IPS-NIHi11 (cell line): Measurements from ENCODE around the gene RNF167.

Experiments used
- DNase-seq: peaks from one replicate; pipeline ENCODE4 v3.0.0; 2012; ENCODE audit warnings: mixed read lengths, low spot score

The RNF167 gene

DNA sequence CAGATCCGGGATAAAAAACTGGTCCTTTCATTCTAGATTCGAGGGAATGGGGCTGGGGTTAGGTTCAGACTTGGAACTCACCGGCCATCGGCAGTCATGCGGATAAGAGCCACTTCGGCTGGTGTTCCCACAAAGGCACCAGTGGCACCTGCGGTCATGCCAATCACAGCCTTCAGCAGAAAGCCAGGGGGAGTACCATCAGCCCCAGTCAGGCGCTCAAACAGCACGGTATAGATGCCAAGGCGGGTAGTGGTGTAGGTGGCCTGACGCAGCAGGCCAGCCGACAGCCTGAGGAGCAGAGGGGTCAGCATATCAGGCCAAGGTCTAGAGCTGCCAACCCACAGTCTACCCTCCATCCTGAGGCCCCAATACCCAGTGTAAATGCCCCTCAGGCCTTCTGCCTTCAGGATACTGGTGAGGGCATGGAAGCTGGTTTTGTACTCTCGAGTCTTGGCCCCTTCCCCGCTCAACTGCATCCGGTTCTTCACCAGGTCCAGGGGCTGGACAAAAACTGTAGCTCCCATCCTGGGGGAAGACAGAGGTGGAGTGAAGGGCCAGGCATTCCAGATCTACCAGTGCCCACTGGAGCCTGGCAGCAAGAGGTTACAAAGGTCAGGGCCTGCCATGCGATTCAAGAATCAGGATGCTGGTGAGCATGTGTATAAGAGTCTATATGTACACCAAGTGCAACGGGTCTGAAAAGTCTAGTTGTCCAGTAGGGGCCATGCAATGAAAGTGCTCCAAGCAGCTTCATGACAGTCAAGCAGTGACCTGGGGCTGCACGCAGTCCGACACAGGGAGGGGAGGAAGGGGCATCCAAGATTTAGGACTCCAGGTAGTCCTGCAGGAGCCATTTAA is 1.2 kb upstream of the RNF167 start:
- no peak for DNase-seq

DNA sequence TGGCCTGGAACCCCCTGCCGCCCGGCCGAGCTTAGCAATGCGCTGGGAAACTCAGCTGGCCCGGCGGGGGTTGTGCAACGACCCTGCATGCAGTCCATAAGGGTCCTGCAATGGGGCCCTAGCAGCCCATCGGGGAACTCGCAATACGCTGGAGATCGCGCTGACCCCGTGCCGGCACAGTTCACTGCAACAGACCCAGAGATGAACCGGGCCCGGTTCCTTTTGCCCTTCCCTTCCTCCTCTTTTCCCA is 597 bp upstream of the RNF167 start:
- no peak for DNase-seq

DNA sequence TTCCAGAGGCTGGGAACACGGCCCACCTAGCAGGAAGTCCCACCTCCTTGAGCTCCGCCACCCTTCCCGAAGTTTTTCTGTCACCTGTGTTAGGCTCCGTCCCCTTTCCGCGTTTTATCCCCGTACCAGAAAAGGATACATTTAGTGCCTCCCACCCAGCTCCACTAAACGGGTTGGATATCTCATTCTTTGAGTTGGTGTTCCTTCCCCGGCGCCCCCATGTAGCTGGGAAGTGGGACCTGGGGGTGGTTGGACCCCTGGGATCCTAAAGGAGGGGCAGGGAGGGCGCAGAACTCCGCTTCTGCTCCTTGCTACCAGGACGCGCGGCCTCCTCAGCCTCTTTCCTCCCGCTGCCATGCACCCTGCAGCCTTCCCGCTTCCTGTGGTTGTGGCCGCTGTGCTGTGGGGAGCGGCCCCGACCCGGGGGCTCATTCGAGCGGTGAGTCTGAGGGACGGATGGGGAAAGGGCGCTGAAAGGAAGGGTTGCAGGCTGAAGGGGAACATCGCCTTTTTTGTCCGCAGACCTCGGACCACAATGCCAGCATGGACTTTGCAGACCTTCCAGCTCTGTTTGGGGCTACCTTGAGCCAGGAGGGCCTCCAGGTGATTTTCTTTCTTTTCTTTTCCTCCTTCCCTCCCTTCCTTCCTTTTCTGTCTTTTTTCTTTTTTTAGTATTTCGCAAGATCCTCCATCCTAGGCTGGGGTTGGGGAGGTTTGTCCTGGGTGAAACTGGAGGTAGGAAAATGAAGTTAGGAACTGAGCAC is 669 bp downstream of the RNF167 start:
- DNase-seq = peak; percentile 78

DNA sequence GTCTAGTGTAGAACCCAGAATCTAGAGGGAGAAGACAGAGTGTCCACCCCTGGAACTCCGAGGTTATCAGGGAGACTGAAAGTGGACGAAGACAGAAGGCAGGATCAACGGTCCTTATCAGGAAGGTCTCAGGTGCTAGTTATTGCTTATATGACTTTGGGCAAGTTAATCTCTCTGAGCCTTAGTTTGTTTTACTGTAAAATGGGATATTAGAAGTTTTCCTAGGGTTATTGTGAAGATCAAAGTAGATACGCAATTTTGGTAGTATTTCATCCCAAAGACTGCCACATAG is 1.2 kb downstream of the RNF167 start:
- DNase-seq = no peak

DNA sequence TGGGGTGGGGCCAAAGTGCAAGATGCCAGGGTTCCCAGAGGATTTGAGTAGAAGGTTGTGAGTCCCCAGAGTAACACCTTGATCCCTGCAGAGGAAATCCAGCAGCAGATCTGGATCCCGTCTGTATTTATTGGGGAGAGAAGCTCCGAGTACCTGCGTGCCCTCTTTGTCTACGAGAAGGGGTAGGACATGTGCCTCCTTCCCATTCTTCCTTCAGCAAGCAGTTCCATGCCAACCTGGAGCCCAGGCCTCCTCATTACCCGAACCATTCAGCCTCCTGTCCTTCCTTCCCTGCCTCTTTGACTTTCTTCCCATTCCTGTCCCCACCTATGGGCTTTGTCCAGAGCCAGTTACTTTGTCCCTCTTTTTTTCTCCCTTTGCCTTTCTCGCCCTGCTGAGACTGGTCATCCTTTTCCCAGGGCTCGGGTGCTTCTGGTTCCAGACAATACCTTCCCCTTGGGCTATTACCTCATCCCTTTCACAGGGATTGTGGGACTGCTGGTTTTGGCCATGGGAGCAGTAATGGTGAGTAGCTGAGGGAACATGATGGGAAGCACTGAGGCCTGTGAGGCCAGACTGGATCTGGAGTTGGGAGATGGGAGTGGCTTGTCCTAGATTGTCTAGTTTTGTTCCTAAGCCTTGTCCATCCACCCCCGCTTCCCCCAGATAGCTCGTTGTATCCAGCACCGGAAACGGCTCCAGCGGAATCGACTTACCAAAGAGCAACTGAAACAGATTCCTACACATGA is 2.9 kb downstream of the RNF167 start:
- DNase-seq = no peak

DNA sequence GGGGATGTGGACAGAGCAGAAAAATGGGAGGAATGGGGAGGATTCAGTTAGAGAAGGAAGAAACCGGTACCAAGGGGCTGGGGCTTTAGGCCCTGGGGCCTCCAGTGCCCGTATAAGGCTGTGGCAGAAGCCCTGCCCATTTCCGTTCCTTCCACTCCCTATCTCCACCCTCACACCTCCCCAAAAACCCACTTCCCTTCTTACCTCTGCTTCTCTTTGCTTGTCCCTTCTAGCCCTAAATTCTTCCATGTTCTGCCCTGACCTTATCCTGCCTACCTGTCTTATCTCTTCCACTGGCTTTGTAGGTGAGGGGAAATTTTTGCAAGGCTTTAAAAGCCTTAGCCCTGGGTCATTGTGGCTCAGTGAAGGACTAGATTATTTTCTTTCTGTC is 4.1 kb downstream of the RNF167 start:
- DNase-seq = no peak

DNA sequence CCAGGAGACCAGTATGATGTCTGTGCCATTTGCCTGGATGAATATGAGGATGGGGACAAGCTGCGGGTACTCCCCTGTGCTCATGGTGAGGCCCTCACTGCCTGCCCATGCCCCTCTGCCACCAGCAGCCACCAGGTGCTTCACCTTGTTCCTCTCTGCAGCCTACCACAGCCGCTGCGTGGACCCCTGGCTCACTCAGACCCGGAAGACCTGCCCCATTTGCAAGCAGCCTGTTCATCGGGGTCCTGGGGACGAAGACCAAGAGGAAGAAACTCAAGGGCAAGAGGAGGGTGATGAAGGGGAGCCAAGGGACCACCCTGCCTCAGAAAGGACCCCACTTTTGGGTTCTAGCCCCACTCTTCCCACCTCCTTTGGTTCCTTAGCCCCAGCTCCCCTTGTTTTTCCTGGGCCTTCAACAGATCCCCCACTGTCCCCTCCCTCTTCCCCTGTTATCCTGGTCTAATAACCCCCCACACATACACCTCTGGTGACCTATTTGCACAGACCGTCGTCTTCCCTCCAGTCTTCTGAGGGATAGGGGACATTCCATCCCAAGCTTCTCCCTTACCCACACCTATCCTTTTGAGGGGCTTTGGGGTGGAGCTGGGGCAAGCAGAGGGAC is 4.6 kb downstream of the RNF167 start:
- no peak for DNase-seq

DNA sequence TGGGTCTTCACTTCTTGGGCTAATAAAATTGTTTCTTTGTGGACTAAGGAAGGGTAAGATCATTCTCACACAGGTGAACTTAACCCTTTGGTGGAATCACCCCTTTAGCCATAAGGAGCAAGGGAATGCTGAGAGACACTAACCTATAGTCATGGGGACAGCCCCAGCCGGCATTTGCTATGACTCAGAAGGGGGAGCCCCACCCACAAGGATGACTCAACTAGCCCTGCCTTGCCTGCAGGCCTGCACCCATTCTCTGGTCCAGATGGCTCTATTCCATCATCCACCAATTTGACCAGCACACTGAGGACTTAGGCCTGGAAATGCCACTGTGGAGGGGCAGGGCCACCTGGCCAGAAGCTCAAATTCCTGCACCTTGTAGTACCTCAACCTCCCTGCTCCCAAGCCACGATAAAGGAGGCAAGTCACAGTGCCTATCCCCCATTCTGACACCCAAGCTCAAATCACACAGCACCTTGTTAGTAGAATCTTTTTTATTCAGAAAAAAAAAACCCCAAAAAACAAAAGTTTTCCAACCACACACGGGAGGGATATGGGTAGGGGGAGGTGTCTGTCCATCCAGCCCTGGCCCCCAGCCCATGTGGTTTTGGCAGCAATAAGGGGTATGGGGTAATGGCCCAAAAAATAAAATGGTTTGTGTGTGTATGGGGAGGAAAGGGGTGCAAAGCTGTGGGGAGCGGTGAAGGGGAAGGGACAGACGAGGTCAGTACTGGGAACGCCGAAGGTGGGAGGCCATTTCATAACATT is 5.3 kb downstream of the RNF167 start:
- no peak for DNase-seq

DNA sequence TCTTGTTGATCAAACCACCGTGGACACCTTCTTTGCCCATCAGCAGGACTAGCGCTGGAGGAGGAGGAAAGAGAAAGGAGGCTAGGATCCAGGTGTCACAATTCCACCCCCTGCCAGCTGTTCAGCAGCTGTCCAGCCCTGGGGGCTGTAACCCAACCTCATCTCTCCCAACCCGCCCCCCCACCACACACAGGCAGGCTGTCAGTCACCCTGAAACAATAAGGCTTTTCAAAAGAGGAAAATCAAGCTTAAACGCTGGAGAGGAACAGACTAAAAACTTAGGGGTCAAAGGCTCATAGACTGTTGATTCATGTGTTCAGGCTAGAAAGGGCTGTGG is 5.8 kb downstream of the RNF167 start:
- DNase-seq = no peak

DNA sequence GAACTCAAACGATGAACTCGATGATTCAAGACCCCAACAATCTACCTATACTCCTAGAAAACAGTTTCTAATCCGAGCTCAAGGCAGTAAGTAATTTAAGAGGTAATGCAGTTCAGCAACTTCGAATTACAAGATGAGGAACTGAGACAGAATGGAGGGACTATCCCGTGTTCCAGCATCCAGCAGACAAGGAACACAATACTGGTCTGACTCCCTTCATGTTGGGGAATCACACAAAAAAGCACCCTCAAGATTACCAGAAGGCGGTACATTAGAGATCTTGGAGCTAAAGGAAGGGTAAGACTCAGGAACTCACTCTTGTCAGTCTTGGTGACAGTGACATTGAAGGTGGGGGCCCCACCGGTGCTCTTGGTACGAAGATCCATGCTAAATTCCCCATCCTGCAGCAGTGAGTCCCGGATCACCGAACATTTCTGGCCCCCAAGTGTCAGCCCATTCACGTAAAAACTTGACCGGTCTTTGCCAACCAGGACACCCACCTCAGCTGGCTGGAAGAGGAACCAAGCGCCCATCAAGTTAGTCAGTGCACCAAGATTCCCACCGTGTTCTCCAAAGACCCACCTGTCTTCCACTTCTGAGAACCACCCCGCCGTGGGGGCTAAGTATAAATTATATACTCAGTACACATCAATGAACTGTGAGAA is 6.4 kb downstream of the RNF167 start:
- DNase-seq = no peak

DNA sequence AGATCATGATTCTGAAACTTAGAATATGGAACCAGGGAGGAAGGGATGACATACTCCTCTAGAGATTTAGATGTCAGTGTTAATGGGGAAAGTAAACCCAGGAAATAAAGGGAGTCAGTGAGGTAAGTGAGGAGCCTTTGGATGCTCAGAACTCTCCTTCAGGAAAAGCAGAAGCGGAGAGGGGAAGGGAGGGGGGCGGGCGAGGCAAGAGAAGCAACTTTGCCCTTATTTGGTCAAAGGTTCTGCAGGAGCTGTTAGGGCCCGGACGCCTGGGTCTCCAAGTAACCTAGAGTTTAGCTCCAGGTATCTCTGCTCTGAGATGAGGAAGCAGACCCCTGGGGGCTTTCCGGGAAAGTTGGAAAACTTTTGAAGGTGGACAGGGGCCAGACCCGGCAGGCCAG is 6.9 kb downstream of the RNF167 start:
- no peak for DNase-seq

DNA sequence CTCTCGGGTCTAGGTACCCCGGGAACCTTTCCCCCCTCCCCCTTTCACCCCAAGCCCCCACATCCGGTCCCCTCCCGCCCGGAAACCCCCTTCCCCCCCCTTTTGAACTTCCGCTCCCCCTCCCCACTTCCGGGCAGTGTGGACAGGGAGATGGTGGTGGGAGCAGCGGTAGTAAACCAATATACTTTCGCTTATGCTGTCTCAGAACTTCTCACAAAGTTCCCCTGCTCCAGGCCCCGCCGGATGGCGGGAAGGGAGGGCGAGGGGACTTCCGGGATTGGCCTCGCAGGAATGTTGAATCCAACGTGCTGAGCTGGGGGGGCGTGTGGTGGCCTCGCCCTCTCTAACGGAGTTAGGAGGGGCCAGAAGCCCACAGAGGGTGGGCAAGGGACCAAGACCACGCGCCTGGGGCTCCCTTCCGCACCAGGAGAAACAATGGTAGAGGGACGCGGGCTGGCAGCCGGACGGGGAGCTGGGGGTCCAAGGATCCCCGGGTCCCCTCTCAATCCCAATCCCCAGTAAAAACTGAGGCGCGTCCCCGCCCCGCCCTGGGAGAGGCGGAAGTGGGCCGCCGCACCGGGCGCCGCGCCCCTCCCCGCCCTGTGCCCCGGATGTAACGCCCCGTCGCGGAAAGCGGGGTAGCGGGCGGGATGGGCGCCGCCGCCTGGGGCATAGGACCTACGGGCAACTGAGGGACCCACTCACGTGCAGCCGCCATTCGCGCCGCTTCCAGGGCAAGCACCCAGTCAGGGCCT is 7.5 kb downstream of the RNF167 start:
- peak; percentile 62 for DNase-seq

DNA sequence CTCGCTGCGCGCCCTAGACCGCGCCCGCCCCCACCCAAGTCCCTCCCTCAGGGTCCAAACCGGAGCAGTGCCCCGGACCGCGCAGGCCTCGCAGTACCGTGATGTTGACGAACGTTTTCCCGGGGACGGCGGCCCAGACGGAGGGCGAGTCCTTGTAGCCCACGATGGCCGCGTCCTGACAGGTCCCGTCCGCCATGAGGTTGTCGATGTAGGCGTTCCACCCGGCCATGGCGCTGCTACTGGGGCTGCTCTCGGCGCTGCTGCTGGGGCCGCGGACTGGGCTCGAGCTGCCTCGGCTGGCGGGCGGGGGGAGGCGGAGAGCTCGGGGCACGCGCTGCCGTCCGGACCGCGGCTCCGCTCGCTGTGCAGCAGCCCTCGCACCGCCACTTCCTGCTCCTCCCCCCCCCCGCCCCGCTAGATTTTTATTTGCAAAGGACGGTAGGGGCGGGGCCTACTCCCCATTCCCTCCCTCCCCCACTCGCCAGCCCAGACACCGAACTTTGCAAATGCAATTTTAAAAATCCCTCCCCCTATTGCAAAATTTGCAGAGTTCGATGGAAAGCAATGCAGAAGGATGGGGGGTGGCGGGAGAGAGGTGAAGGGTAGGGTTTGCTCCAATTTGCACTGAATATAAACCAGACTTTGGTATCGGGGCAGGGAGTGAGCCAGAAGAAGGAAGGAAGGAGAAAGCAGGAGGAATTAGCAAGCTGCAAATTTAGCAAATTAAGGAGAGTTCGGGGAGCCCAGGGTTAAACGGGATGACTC is 8.3 kb downstream of the RNF167 start, which contains the start of gene PFN1:
Gene PFN1, minus strand, starts transcription at position 365 of the 765 bp plus-strand sequence. Its CDS starts 136 bp downstream, at position 229.
- peak; percentile 82 for DNase-seq

DNA sequence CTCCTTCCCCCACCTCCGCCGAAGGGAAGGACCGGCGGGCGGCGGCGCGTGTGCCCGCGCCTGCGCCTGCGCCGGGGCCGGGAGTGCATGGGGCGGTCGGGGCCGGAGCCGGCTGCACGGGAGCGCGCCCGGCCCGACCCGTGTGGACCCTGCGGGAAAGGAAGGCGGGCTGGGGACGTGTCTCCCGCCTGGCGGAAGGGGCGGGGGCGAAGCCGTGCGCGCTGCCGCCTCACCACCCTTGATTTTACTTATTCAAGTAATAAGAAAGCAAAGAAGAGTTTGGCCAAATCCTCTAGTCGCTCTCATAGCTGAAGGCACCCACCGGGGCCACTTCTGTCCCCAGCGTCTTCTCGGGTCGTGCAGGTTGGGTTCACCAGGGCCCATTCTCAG is 8.9 kb downstream of the RNF167 start:
- DNase-seq = peak; percentile 92

DNA sequence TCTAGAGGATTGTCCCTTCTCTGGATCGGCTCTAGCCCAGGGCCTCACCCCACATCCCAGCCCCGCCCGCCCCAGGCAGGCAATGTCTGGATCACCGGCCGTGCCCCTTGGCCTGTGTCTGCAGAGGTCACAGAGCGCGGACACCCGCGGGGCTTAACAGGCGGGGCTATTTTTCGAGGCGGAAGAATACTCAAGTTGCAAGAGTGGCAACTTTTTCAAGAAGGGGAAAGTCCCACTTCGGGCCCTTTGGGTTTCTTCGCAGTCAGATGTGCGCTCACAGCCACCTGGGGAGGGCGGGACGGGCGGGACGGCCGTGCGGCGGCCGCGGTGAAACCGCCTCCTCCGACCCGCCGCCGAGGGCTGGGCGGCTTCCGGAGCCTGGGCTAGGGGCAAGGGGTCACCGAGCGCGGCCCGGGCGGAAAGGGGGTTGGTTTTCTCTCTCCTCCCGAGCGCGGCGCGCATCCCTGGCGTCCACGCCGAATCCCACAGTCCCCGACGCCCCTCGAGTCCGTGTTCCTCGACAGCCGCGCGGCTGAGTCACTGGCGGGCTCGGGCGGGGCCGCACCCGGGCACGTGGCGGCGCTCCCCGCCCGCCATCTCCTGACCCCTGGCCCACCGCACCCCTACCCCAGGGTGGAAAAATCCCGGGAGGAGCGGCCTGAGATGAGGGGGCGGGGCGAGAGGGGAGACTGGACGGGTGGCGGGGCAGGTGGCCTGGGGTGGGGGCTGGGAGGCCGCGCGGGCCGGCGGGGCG is 9.4 kb downstream of the RNF167 start:
- peak; percentile 56 for DNase-seq

DNA sequence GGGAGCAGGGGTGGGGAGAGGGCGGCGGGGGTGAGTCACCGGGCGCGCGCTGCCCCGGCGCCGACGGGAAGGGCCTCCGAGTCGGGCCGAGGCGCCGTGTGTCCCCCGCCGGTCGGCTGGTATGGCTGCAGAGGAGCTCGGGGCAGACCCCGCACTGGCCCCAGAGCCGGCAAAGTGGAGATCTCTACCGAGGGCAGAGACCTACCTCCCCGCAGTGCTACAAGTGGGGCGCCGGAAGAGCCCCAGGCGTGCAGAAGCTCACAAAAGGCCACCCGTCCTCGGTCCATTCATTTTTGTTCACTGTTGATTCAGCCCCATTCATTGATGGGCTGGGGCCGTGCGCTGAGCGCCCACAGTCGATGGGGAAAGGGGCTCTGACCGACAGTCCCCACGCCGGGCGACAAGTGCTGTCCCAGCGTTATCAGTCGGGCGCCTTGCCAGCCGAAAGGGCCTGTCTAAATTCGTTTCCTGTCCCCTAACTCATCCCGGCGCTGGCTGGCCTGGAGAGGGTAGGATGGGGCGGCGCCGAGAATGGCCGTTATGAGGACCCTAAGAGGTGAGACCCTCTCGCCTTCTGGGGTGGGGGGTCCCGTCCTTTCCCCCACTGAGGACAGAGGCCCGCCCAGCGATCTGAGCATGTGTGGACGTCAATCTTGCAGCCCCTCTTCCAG is 10.1 kb downstream of the RNF167 start:
- peak; percentile 83 for DNase-seq

DNA sequence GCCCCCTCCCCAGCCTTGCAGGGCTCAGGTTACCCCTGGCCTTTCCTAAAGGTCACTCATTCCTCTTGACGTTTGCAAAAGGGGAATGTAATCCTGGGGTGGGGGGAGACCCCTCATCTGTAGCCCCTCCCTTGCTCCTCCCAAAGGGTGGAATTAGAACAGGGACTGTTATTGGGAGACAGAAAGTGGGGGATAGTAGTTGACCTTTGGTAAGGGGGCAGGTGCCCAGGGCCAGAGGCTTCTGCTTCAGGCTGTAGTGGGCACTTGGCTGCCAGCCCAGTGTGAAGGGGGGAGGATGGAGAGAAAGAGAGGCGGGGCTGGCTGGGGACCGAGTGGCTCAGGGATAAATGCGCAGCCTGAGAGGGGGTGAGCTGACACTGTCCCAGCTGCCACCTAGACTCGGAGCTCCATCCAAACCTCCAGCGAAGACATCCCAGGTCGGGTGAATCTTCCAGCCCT is 10.7 kb downstream of the RNF167 start, which contains the start of gene ENO3:
Gene ENO3, plus strand, starts transcription at position 374 of the 459 bp plus-strand sequence. CDS start 711 bp downstream, outside the sequence.
- DNase-seq = no peak

DNA sequence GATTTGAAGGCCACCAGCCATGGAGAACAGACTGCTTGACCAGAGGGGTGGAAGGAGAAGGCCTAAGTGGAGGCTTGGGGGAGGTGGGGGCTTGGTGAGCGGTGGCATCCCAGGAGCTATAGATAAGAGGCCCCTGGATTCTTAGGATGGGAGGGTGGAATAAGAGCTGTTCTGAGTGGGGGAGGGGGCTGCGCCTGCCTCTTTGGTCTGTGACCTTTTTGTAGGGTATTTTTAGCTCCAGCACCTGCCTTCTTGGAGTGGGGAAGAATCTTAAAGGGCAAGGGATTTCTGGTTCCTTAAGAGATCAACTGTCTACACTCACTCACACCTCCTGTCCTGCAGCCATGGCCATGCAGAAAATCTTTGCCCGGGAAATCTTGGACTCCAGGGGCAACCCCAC is 11.4 kb downstream of the RNF167 start:
- DNase-seq = no peak
